ENCODE measurements around the gene HDX.
"Not testable (repeated sequence)": the region's sequence is repeated elsewhere in the genome, so short reads cannot be mapped to it uniquely, and the experiment has no call there.

The HDX gene

GRCh38 chrX:84501798-84502628 is at the start of gene HDX:
Gene HDX (minus strand): TSS chrX:84502453. CDS start chrX:84475397, 27,056 bp downstream.
- in situ Hi-C loops (cut with MboI; ENCODE audit: low sequenced_read_pairs), result no loop called here
- Histone ChIP-seq H3K36me3 (replicated peaks) (no peaks in the 10 kb centered on the region), H3K4me1 (no peaks in the 10 kb centered on the region), H3K9me3 (no peaks in the 10 kb centered on the region), H3K4me3 (no peak within 1 kb of the TSS), H3K27me3 (ENCODE audit: low read depth) (no peaks in the 10 kb centered on the region)
- DNase-seq (ENCODE audit: low spot score in 2 of 2), result no peak

GRCh38 chrX:84541315-84541714 is 39.1 kb upstream of the HDX start:
- H3K27me3 ChIP-seq (ENCODE audit: low read depth); H3K4me3 ChIP-seq; DNase-seq (ENCODE audit: low spot score in 2 of 2); H3K4me1 ChIP-seq; in situ Hi-C loops (cut with MboI; ENCODE audit: low sequenced_read_pairs); H3K36me3 ChIP-seq (replicated peaks): not testable (repeated sequence)
- peaks cover 11% of the 10 kb centered on the region for H3K9me3 ChIP-seq

- H3K27me3 ChIP-seq (ENCODE audit: low read depth); in situ Hi-C loops (cut with MboI; ENCODE audit: low sequenced_read_pairs); H3K4me1 ChIP-seq; DNase-seq (ENCODE audit: low spot score in 2 of 2); H3K4me3 ChIP-seq; H3K36me3 ChIP-seq (replicated peaks): not testable (repeated sequence)
- peaks cover 11% of the 10 kb centered on the region for H3K9me3 ChIP-seq
Measured at GRCh38 chrX:84537627-84538026, 35.4 kb upstream of the HDX start.

GRCh38 chrX:84488426-84488825 is 13.8 kb downstream of the HDX start:
- H3K36me3 ChIP-seq (replicated peaks), result no peaks in the 10 kb centered on the region
- in situ Hi-C loops (cut with MboI; ENCODE audit: low sequenced_read_pairs), result no loop called here

GRCh38 chrX:84487365-84488353 is 14.6 kb downstream of the HDX start:
- no peak for DNase-seq (ENCODE audit: low spot score in 2 of 2)
- Histone ChIP-seq H3K4me1 (no peaks in the 10 kb centered on the region), H3K27me3 (ENCODE audit: low read depth) (no peaks in the 10 kb centered on the region; the same call in 1 of the 2 replicates), H3K9me3 (peaks cover 5% of the 10 kb centered on the region), H3K36me3 (replicated peaks) (no peaks in the 10 kb centered on the region), H3K4me3 (no peak overlapping the region)
- in situ Hi-C loops (cut with MboI; ENCODE audit: low sequenced_read_pairs), result no loop called here

More at GRCh38 chrX:84488426-84488825, 13.8 kb downstream of the HDX start:
- no peak for DNase-seq (ENCODE audit: low spot score in 2 of 2)
- Histone ChIP-seq H3K27me3 (ENCODE audit: low read depth) (no peaks in the 10 kb centered on the region; the same call in 1 of the 2 replicates), H3K9me3 (peaks cover 4% of the 10 kb centered on the region; the same call in 1 of the 2 replicates), H3K4me1 (no peaks in the 10 kb centered on the region), H3K4me3 (no peak overlapping the region)

GRCh38 chrX:84479086-84479485 is 23.2 kb downstream of the HDX start:
- no peak for DNase-seq (ENCODE audit: low spot score in 2 of 2)
- Histone ChIP-seq H3K4me1 (peaks cover 21% of the 10 kb centered on the region), H3K4me3 (no peak overlapping the region), H3K9me3 (peaks cover 15% of the 10 kb centered on the region), H3K36me3 (replicated peaks) (no peaks in the 10 kb centered on the region), H3K27me3 (ENCODE audit: low read depth) (no peaks in the 10 kb centered on the region)
- in situ Hi-C loops (cut with MboI; ENCODE audit: low sequenced_read_pairs), result no loop called here

- in situ Hi-C loops (cut with MboI; ENCODE audit: low sequenced_read_pairs), result no loop called here
- H3K4me1 ChIP-seq, result peaks cover 34% of the 10 kb centered on the region
Measured at GRCh38 chrX:84477114-84477513, 25.1 kb downstream of the HDX start.

GRCh38 chrX:84475596-84475995 is 26.7 kb downstream of the HDX start:
- peak; percentile 18 to 90 for DNase-seq (ENCODE audit: low spot score in 2 of 2)
- peaks cover 34% of the 10 kb centered on the region for H3K4me1 ChIP-seq
- in situ Hi-C loops (cut with MboI; ENCODE audit: low sequenced_read_pairs), result no loop called here
- no peaks in the 10 kb centered on the region for H3K9me3 ChIP-seq
- H3K27me3 ChIP-seq (ENCODE audit: low read depth), result no peaks in the 10 kb centered on the region
- no peaks in the 10 kb centered on the region for H3K36me3 ChIP-seq (replicated peaks)
- H3K4me3 ChIP-seq, result no peak overlapping the region

More at GRCh38 chrX:84477114-84477513, 25.1 kb downstream of the HDX start:
- no peak for DNase-seq (ENCODE audit: low spot score in 2 of 2)
- Histone ChIP-seq H3K9me3 (peaks cover 4% of the 10 kb centered on the region; the same call in 1 of the 2 replicates), H3K27me3 (ENCODE audit: low read depth) (no peaks in the 10 kb centered on the region), H3K36me3 (replicated peaks) (no peaks in the 10 kb centered on the region), H3K4me3 (no peak overlapping the region)

GRCh38 chrX:84475101-84475500 is 27.2 kb downstream of the HDX start:
- no peaks in the 10 kb centered on the region for H3K27me3 ChIP-seq (ENCODE audit: low read depth)
- peaks cover 34% of the 10 kb centered on the region for H3K4me1 ChIP-seq
- no peaks in the 10 kb centered on the region for H3K9me3 ChIP-seq
- H3K36me3 ChIP-seq (replicated peaks), result no peaks in the 10 kb centered on the region
- no peak overlapping the region for H3K4me3 ChIP-seq
- DNase-seq (ENCODE audit: low spot score in 2 of 2), result peak in 1 of 2 experiments; percentile 52
- in situ Hi-C loops (cut with MboI; ENCODE audit: low sequenced_read_pairs), result no loop called here

GRCh38 chrX:84469226-84469625 is 33.0 kb downstream of the HDX start:
- in situ Hi-C loops (cut with MboI; ENCODE audit: low sequenced_read_pairs), result no loop called here
- no peak overlapping the region for H3K4me3 ChIP-seq
- H3K36me3 ChIP-seq (replicated peaks), result no peaks in the 10 kb centered on the region
- H3K9me3 ChIP-seq, result no peaks in the 10 kb centered on the region
- peaks cover 14% of the 10 kb centered on the region for H3K4me1 ChIP-seq
- H3K27me3 ChIP-seq (ENCODE audit: low read depth), result no peaks in the 10 kb centered on the region
- no peak for DNase-seq (ENCODE audit: low spot score in 2 of 2)

- H3K4me3 ChIP-seq, result no peak overlapping the region
- DNase-seq (ENCODE audit: low spot score in 2 of 2), result no peak
- H3K36me3 ChIP-seq (replicated peaks), result no peaks in the 10 kb centered on the region
- H3K27me3 ChIP-seq (ENCODE audit: low read depth), result no peaks in the 10 kb centered on the region
- peaks cover 5% of the 10 kb centered on the region; the same call in 1 of the 2 replicates for H3K4me1 ChIP-seq
- no peaks in the 10 kb centered on the region for H3K9me3 ChIP-seq
- in situ Hi-C loops (cut with MboI; ENCODE audit: low sequenced_read_pairs), result no loop called here
Measured at GRCh38 chrX:84467898-84468297, 34.4 kb downstream of the HDX start.

- Histone ChIP-seq H3K4me3 (no peak overlapping the region), H3K9me3 (no peaks in the 10 kb centered on the region), H3K36me3 (replicated peaks) (no peaks in the 10 kb centered on the region), H3K4me1 (peaks cover 11% of the 10 kb centered on the region), H3K27me3 (ENCODE audit: low read depth) (no peaks in the 10 kb centered on the region)
- peak in 1 of 2 experiments; percentile 13 for DNase-seq (ENCODE audit: low spot score in 2 of 2)
- in situ Hi-C loops (cut with MboI; ENCODE audit: low sequenced_read_pairs), result no loop called here
Measured at GRCh38 chrX:84453351-84454246, 48.7 kb downstream of the HDX start.

GRCh38 chrX:84441143-84441542 is 61.1 kb downstream of the HDX start:
- no peak for DNase-seq (ENCODE audit: low spot score in 2 of 2)
- H3K9me3 ChIP-seq, result 0 out of 2 replicates have a peak, but pooled peaks cover 3% of the 10 kb centered on the region
- H3K4me3 ChIP-seq, result no peak overlapping the region
- H3K27me3 ChIP-seq (ENCODE audit: low read depth), result no peaks in the 10 kb centered on the region
- in situ Hi-C loops (cut with MboI; ENCODE audit: low sequenced_read_pairs), result no loop called here
- no peaks in the 10 kb centered on the region for H3K36me3 ChIP-seq (replicated peaks)
- H3K4me1 ChIP-seq, result no peaks in the 10 kb centered on the region
